H1 (cell line): Measurements from ENCODE around the gene RBM47. TPM values are rescaled to one million over a fixed set of nuclear protein-coding genes. Genes with fewer than 3 reads are reported as not detected.

Source experiments
- CTCF ChIA-PET: fragments of 300-600 bp; sonication (Branson Sonifier 250); formaldehyde crosslinking; loops from one replicate; lab custom pipeline; 2021; ENCODE audit not compliant: partially characterized antibody; lab: Charles Lee
- POLR2A ChIA-PET: fragments of 300-600 bp; sonication (Branson Sonifier 250); formaldehyde crosslinking; loops from one replicate; lab custom pipeline; 2021; ENCODE audit warnings: inconsistent platforms; ENCODE audit not compliant: partially characterized antibody; lab: Charles Lee
- DNase-seq, 2 experiments: peaks; one replicate each; pipeline versions ENCODE4 v3.0.0 to v3.0.0-alpha.2; 2010 to 2022; ENCODE audit warnings: low spot score in 2 of 2, low read depth in 1 of 2, mixed read lengths in 1 of 2
- FAIRE-seq: peaks from 2 replicates; lab custom pipeline; 2011; peaks lifted over from hg19 to GRCh38; lab: Jason Lieb, UNC
- H2AFZ ChIP-seq: 2 replicates; pipeline ENCODE4 v1.8.1; 2012; ENCODE audit warnings: low read length, inconsistent platforms
- H2AK5ac ChIP-seq: 2 replicates; pipeline ENCODE4 v1.6.1; 2013; ENCODE audit warnings: low read depth, low read length
- H2BK120ac ChIP-seq: replicated peaks from 2 replicates; pipeline ENCODE3; 2013; ENCODE audit warnings: low read depth, low read length, inconsistent platforms
- H2BK12ac ChIP-seq: 2 replicates; pipeline ENCODE4 v1.6.1; 2013; ENCODE audit warnings: low read depth, low read length
- H2BK15ac ChIP-seq: 2 replicates; pipeline ENCODE4 v1.6.1; 2013; ENCODE audit warnings: low read length
- H2BK20ac ChIP-seq: 2 replicates; pipeline ENCODE4 v1.6.1; 2013; ENCODE audit warnings: low read length
- H2BK5ac ChIP-seq: 2 replicates; pipeline ENCODE4 v1.6.1; 2013; ENCODE audit warnings: low read depth, low read length
- H3K14ac ChIP-seq: 2 replicates; pipeline ENCODE4 v1.6.1; 2013; ENCODE audit warnings: inconsistent platforms; ENCODE audit not compliant: insufficient read length
- H3K18ac ChIP-seq: 2 replicates; pipeline ENCODE4 v1.6.1; 2013; ENCODE audit warnings: low read length; ENCODE audit errors: extremely low read depth
- H3K23ac ChIP-seq: 2 replicates; pipeline ENCODE4 v1.6.1; 2013; ENCODE audit warnings: inconsistent platforms; ENCODE audit not compliant: insufficient read length
- H3K23me2 ChIP-seq: 2 replicates; pipeline ENCODE4 v1.6.1; 2013; ENCODE audit warnings: low read depth, low read length
- H3K27ac ChIP-seq: 2 replicates; pipeline ENCODE4 v1.6.1; 2011; ENCODE audit warnings: low read depth, low read length, inconsistent platforms
- H3K27me3 ChIP-seq, 4 experiments: replicated peaks in 1 of 4; 1 replicate in 1 of 4; 2 replicates in 3 of 4; pipeline versions ENCODE4 v1.6.1 to v1.8.1; 2011 to 2013; ENCODE audit warnings: low read length in 3 of 4, mild to moderate bottlenecking in 3 of 4, inconsistent platforms in 2 of 4, mixed read lengths in 2 of 4, moderate library complexity in 1 of 4; ENCODE audit not compliant: control insufficient read depth in 3 of 4, insufficient read depth in 3 of 4; ENCODE audit errors: extremely low read depth in 1 of 4
- H3K36me3 ChIP-seq, 4 experiments: 2 replicates each; pipeline versions ENCODE4 v1.6.1 to v1.8.1; 2011 to 2013; ENCODE audit warnings: mild to moderate bottlenecking in 4 of 4, low read length in 3 of 4, moderate library complexity in 2 of 4, control low read depth in 1 of 4, inconsistent platforms in 1 of 4; ENCODE audit not compliant: insufficient read depth in 4 of 4, control insufficient read depth in 2 of 4
- H3K4ac ChIP-seq: replicated peaks from 2 replicates; pipeline ENCODE3; 2013; ENCODE audit warnings: low read length, low read depth, mixed read lengths, inconsistent platforms; ENCODE audit not compliant: insufficient read length
- H3K4me1 ChIP-seq, 4 experiments: replicated peaks in 1 of 4; 1 replicate in 1 of 4; 2 replicates in 3 of 4; pipeline versions ENCODE4 v1.6.1 to v1.8.1; 2011 to 2013; ENCODE audit warnings: low read length in 3 of 4, inconsistent platforms in 2 of 4, mixed read lengths in 1 of 4; ENCODE audit not compliant: insufficient read depth in 4 of 4, control insufficient read depth in 3 of 4
- H3K4me2 ChIP-seq, 2 experiments: 2 replicates each; pipeline versions ENCODE4 v1.6.1 to v1.8.1; 2011 to 2013; ENCODE audit warnings: low read depth in 2 of 2, low read length in 2 of 2, control low read depth in 1 of 2, inconsistent platforms in 1 of 2, mild to moderate bottlenecking in 1 of 2; ENCODE audit not compliant: insufficient read depth in 1 of 2
- H3K4me3 ChIP-seq, 4 experiments: fragments of 200-600, 300-600 bp in 1 of 4; sonication (generic), shearing (Covaris generic), sonication (Bioruptor Twin) in 1 of 4; 2 replicates each; pipeline versions ENCODE4 v1.5.1 to v1.8.1; 2011 to 2016; ENCODE audit warnings: low read length in 4 of 4, low read depth in 3 of 4, control low read depth in 2 of 4, inconsistent platforms in 2 of 4, mild to moderate bottlenecking in 2 of 4, mixed read lengths in 1 of 4, moderate library complexity in 1 of 4; ENCODE audit not compliant: insufficient read depth in 2 of 4; ENCODE audit errors: extremely low read depth in 1 of 4
- H3K56ac ChIP-seq: replicated peaks from 2 replicates; pipeline ENCODE3; 2013; ENCODE audit warnings: low read depth, mild to moderate bottlenecking, mixed read lengths, low read length, inconsistent platforms; ENCODE audit not compliant: insufficient read length
- H3K79me1 ChIP-seq: 2 replicates; pipeline ENCODE4 v1.6.1; 2013; ENCODE audit warnings: low read depth, low read length, control low read depth
- H3K79me2 ChIP-seq, 2 experiments: 2 replicates each; pipeline versions ENCODE4 v1.6.1 to v1.8.1; 2012 to 2013; ENCODE audit warnings: low read length in 2 of 2, mild to moderate bottlenecking in 2 of 2, inconsistent platforms in 1 of 2; ENCODE audit not compliant: insufficient read depth in 2 of 2, control insufficient read depth in 1 of 2
- H3K9ac ChIP-seq, 4 experiments: replicated peaks in 1 of 4; 1 replicate in 1 of 4; 2 replicates in 3 of 4; pipeline versions ENCODE4 v1.6.1 to v1.8.1; 2011 to 2013; ENCODE audit warnings: low read depth in 3 of 4, low read length in 3 of 4, control low read depth in 2 of 4, mild to moderate bottlenecking in 2 of 4, moderate library complexity in 2 of 4, inconsistent platforms in 1 of 4; ENCODE audit errors: extremely low read depth in 1 of 4
- H3K9me3 ChIP-seq, 2 experiments: 2 replicates each; pipeline versions ENCODE4 v1.6.1 to v1.8.1; 2012 to 2013; ENCODE audit warnings: mild to moderate bottlenecking in 2 of 2, moderate library complexity in 2 of 2, control low read depth in 1 of 2, inconsistent platforms in 1 of 2, low read depth in 1 of 2, low read length in 1 of 2, mixed read lengths in 1 of 2; ENCODE audit not compliant: insufficient read depth in 2 of 2
- H4K20me1 ChIP-seq, 2 experiments: replicated peaks in 1 of 2; 2 replicates each; pipeline versions ENCODE3 to v1.8.1; 2011 to 2013; ENCODE audit warnings: inconsistent platforms in 2 of 2, low read length in 2 of 2, mild to moderate bottlenecking in 1 of 2; ENCODE audit not compliant: insufficient read depth in 2 of 2, control insufficient read depth in 1 of 2
- H4K5ac ChIP-seq: 2 replicates; pipeline ENCODE4 v1.6.1; 2013; ENCODE audit warnings: low read length, low read depth, mixed read lengths, inconsistent platforms; ENCODE audit not compliant: insufficient read length
- H4K8ac ChIP-seq: 2 replicates; pipeline ENCODE4 v1.8.0; 2013; ENCODE audit warnings: mild to moderate bottlenecking, moderate library complexity, low read length, inconsistent platforms; ENCODE audit not compliant: insufficient read depth; ENCODE audit errors: extremely low read depth
- H4K91ac ChIP-seq: replicated peaks from 2 replicates; pipeline ENCODE3; 2013; ENCODE audit warnings: low read length, mixed read lengths, inconsistent platforms; ENCODE audit not compliant: insufficient read length
- BCL11A ChIP-seq, 2 experiments: IDR thresholded peaks; one replicate each; pipeline ENCODE4 v1.6.1; 2011; ENCODE audit warnings: low read depth in 2 of 2, low read length in 2 of 2, mild to moderate bottlenecking in 2 of 2
- CBX8 ChIP-seq: fragments of 300-800, 300-1000 bp; sonication (generic); IDR thresholded peaks from 2 replicates; pipeline ENCODE4 v1.7.1; 2016; ENCODE audit warnings: low read depth, low read length, borderline replicate concordance
- EP300 ChIP-seq, 2 experiments: IDR thresholded peaks; 1 replicate in 1 of 2; 2 replicates in 1 of 2; pipeline ENCODE4 v1.6.1; 2011 to 2012; ENCODE audit warnings: low read depth in 2 of 2, low read length in 2 of 2, mild to moderate bottlenecking in 2 of 2, borderline replicate concordance in 1 of 2, inconsistent platforms in 1 of 2, moderate library complexity in 1 of 2
- GTF2F1 ChIP-seq: IDR thresholded peaks from 2 replicates; pipeline ENCODE4 v1.6.1; 2012; ENCODE audit warnings: low read depth, low read length, improper control_type of control experiment, borderline replicate concordance
- HDAC2 ChIP-seq, 2 experiments: fragments of 300-600 bp in 1 of 2; sonication (generic) in 1 of 2; IDR thresholded peaks; 2 replicates each; pipeline ENCODE4 v1.6.1; 2011 to 2012; ENCODE audit warnings: low read depth in 2 of 2, low read length in 2 of 2, mild to moderate bottlenecking in 2 of 2, moderate library complexity in 2 of 2, borderline replicate concordance in 1 of 2, inconsistent platforms in 1 of 2
- POLR2A ChIP-seq, 2 experiments: IDR thresholded peaks; 1 replicate in 1 of 2; 2 replicates in 1 of 2; pipeline ENCODE4 v1.6.1; 2011; ENCODE audit warnings: low read depth in 2 of 2, low read length in 2 of 2, mild to moderate bottlenecking in 2 of 2; ENCODE audit errors: control extremely low read depth in 1 of 2
- SAP30 ChIP-seq: fragments of 300-600 bp; sonication (generic); IDR thresholded peaks from 2 replicates; pipeline ENCODE4 v1.7.1; 2012; ENCODE audit warnings: low read length, moderate library complexity, mild to moderate bottlenecking, inconsistent platforms; ENCODE audit not compliant: insufficient read depth, insufficient replicate concordance
- SIN3A ChIP-seq, 2 experiments: IDR thresholded peaks in 1 of 2; conservative IDR thresholded peaks in 1 of 2; 2 replicates each; pipeline ENCODE4 v1.6.1; 2011 to 2012; ENCODE audit warnings: low read length in 2 of 2, improper control_type of control experiment in 1 of 2, low read depth in 1 of 2, mild to moderate bottlenecking in 1 of 2
- SIX5 ChIP-seq: IDR thresholded peaks from 2 replicates; pipeline ENCODE4 v1.6.1; 2011; ENCODE audit warnings: mild to moderate bottlenecking, low read depth, low read length
- SP2 ChIP-seq: IDR thresholded peaks from 2 replicates; pipeline ENCODE4 v1.6.1; 2012; ENCODE audit warnings: mild to moderate bottlenecking, low read length, inconsistent platforms
- SRF ChIP-seq: IDR thresholded peaks from 2 replicates; pipeline ENCODE4 v1.6.1; 2011; ENCODE audit warnings: mild to moderate bottlenecking, low read depth, low read length, moderate library complexity
- TBP ChIP-seq: IDR thresholded peaks from 2 replicates; pipeline ENCODE4 v1.6.1; 2011; ENCODE audit warnings: low read depth, low read length, improper control_type of control experiment
- TEAD4 ChIP-seq: IDR thresholded peaks from 2 replicates; pipeline ENCODE4 v1.6.1; 2012; ENCODE audit warnings: low read depth, low read length, inconsistent platforms, mixed read lengths
- YY1 ChIP-seq: IDR thresholded peaks from 2 replicates; pipeline ENCODE4 v1.6.1; 2011; ENCODE audit warnings: low read depth, mild to moderate bottlenecking, low read length
- WGBS, 2 experiments: shearing (Covaris generic) in 1 of 2; methylation state at CpG; one replicate each; pipeline versions ENCODE4 v1.1.6 to v1.1.7; 2013 to 2015; ENCODE audit warnings: low lambda C conversion rate in 2 of 2, mixed read lengths in 2 of 2, inconsistent platforms in 1 of 2, low coverage in 1 of 2, missing lambda C conversion rate in 1 of 2; ENCODE audit not compliant: insufficient replicate concordance in 2 of 2, insufficient coverage in 1 of 2, insufficient read length in 1 of 2; ENCODE audit errors: extremely low coverage in 1 of 2, missing lambda C conversion rate in 1 of 2; 5-methylcytosine and 5-hydroxymethylcytosine counted together
- polyA plus RNA-seq, 7 experiments: library from polyadenylated mRNA; depleted of rRNA in 3 of 7; stranded (reverse) in 5 of 7; unstranded in 2 of 7; fragments of >200 nt in 5 of 7; fragments of 200-250 nt in 2 of 7; gene quantifications; 1 replicate in 5 of 7; 2 replicates in 1 of 7; 4 replicates in 1 of 7; pipeline versions ENCODE4 v1.2.1 to v1.2.3, GENCODE V29; 2011 to 2013; ENCODE audit warnings: missing spikeins in 2 of 7, mixed read lengths in 2 of 7
- total RNA-seq: library from RNA; stranded (reverse); fragmentation: NEBNext Ultra II Directional; extraction: Animal tissue kit (Norgen Biotek cat#: 25700); gene quantifications from 2 replicates; pipeline ENCODE4 v1.2.1, GENCODE V29; 2021

RBM47 gene
- total and polyA plus RNA-seq, 2 of the 8 experiments (the other 6 are each of a cell fraction or from before 2014, with no cell fraction given) = 42.8 to 78.9 TPM

- no peak overlapping the region for H3K56ac ChIP-seq
- no peak overlapping the region for H2BK120ac ChIP-seq
- no peak overlapping the region for H3K27ac ChIP-seq
- H3K4me1 ChIP-seq = 0 out of 7 replicates have a peak, but pooled peaks cover 0 to 5% (median 0%) of the 10 kb centered on the region in 4 experiments
- no peak overlapping the region for H2BK12ac ChIP-seq
- no peak overlapping the region for H3K9ac ChIP-seq
- H3K4me3 ChIP-seq = no peak overlapping the region
- no peaks in the 10 kb centered on the region for H3K9me3 ChIP-seq
- H4K91ac ChIP-seq = no peak overlapping the region
- H2BK20ac ChIP-seq = no peak overlapping the region
- FAIRE-seq (no peak), DNase-seq (no peak)
- no peak overlapping the region for H3K4ac ChIP-seq
- H2BK15ac ChIP-seq = no peak overlapping the region
- no peak overlapping the region for H4K5ac ChIP-seq
- H3K79me2 ChIP-seq = peaks cover 5 to 87% of the 10 kb centered on the region in 2 experiments; a peak in 3 of 4 replicates
- 0 out of 2 replicates have a peak, but pooled peaks cover 2% of the 10 kb centered on the region for H3K79me1 ChIP-seq
- POLR2A ChIA-PET = interaction anchor here (3.1 kb wide), 1 partner anchor 12 kb away, joined by 11 read pairs; no protein-coding TSS in a partner anchor
- no peaks in the 10 kb centered on the region for H3K27me3 ChIP-seq
- 91% methylated on average over 2 of the region's 2 CpGs; no CpG with 5 or more reads in 1 of the 2 experiments for whole genome bisulfite sequencing, 2 experiments
- no peak overlapping the region for H3K23ac ChIP-seq
- H2BK5ac ChIP-seq = no peak overlapping the region
- H4K8ac ChIP-seq = no peak overlapping the region
- no peak overlapping the region for H2AFZ ChIP-seq
- TF ChIP-seq SIX5 (no peak), SAP30 (no peak), TBP (no peak), HDAC2 (IDR thresholded peaks at IDR 0.05; ENCODE audit: borderline replicate concordance in 1 of 2, low read depth in 2 of 2, low read length in 2 of 2) (no peak), SRF (no peak), SIN3A (conservative IDR thresholded peaks at IDR 0.05 in 1 of 2, IDR thresholded peaks at IDR 0.05 in 1 of 2; ENCODE audit: low read depth in 1 of 2, low read length in 2 of 2) (no peak), BCL11A (IDR thresholded peaks at IDR 0.05; ENCODE audit: low read depth in 2 of 2, low read length in 2 of 2) (no peak), TEAD4 (no peak), POLR2A (IDR thresholded peaks at IDR 0.05; ENCODE audit: control extremely low read depth in 1 of 2, low read depth in 2 of 2, low read length in 2 of 2) (no peak), CBX8 (no peak), GTF2F1 (no peak), YY1 (no peak), SP2 (no peak), EP300 (IDR thresholded peaks at IDR 0.05; ENCODE audit: borderline replicate concordance in 1 of 2, low read depth in 2 of 2, low read length in 2 of 2) (no peak)
- no peak overlapping the region for H3K4me2 ChIP-seq
- H3K14ac ChIP-seq = no peak overlapping the region
- no peaks in the 10 kb centered on the region for H3K23me2 ChIP-seq
- H3K18ac ChIP-seq = no peak overlapping the region
- no peak overlapping the region for H2AK5ac ChIP-seq
- no peaks in the 10 kb centered on the region; a peak in 1 of 8 replicates for H3K36me3 ChIP-seq
- peaks cover 0 to 2% of the 10 kb centered on the region in 2 experiments for H4K20me1 ChIP-seq
- CTCF ChIA-PET = interaction anchor here (1.5 kb wide), 1 partner anchor 226 kb away, joined by 3 read pairs; no protein-coding TSS in a partner anchor
Measured at GRCh38 chr4:40614031-40614430, 15.6 kb downstream of the RBM47 start.
